Esophagus squamous epithelium (tissue), 4 donors: Measurements from ENCODE around the gene SKP1.

Experiments
- CTCF ChIP-seq, 6 experiments: fragments of 450-650 bp in 4 of 6; fragments of 200-600 bp in 2 of 6; sonication (generic) in 2 of 6; IDR thresholded peaks; one replicate each; pipeline ENCODE4 v1.5.1; 2016 to 2019; ENCODE audit warnings: antibody characterized with exemption in 6 of 6, mild to moderate bottlenecking in 4 of 6, moderate library complexity in 4 of 6
- POLR2A ChIP-seq, 4 donors: fragments of 450-650 bp; IDR thresholded peaks; one replicate each; pipeline ENCODE4 v1.6.1; 2017; ENCODE audit warnings: antibody characterized with exemption in 4 of 4, mild to moderate bottlenecking in 4 of 4, moderate library complexity in 3 of 4

- TF ChIP-seq CTCF (IDR thresholded peaks at IDR 0.05) (no peak), POLR2A (IDR thresholded peaks at IDR 0.05) (no peak)
Observed at GRCh38 chr5:134116789-134117761, 59.7 kb downstream of the SKP1 start.
